ENCODE measurements around the gene TFB1M. TPM values are rescaled to one million over a fixed set of nuclear protein-coding genes. Genes with fewer than 3 reads are reported as not detected.
A peak's percentile ranks its signal among the peaks of the same experiment; 100 is the strongest.

The TFB1M gene
- total RNA-seq, 1 donor = 18.8 TPM

- H4K20me1 ChIP-seq (ENCODE audit: insufficient read depth, low read length) = peaks cover 2% of the 10 kb centered on the region
- H3K4me1 ChIP-seq (ENCODE audit: insufficient read depth, low read length) = peaks cover 12% of the 10 kb centered on the region
- no peak overlapping the region for H3K27ac ChIP-seq (ENCODE audit: low read depth, low read length)
- no peak overlapping the region for H3K4me2 ChIP-seq (ENCODE audit: insufficient read depth, low read length)
- no peak overlapping the region for H2AFZ ChIP-seq (ENCODE audit: low read length)
- H3K27me3 ChIP-seq (ENCODE audit: insufficient read depth, low read length) = no peaks in the 10 kb centered on the region
- peak; percentile 54 for DNase-seq (ENCODE audit: insufficient read length, low spot score, missing footprints)
- no peak overlapping the region for H3K4me3 ChIP-seq (ENCODE audit: insufficient read depth, low read length)
- no peak for TF ChIP-seq CTCF (IDR thresholded peaks at IDR 0.05; ENCODE audit: extremely low read depth, low read depth, low read length)
- no peaks in the 10 kb centered on the region for H3K36me3 ChIP-seq (ENCODE audit: insufficient read depth, low read length)
- no peaks in the 10 kb centered on the region for H3K79me2 ChIP-seq (ENCODE audit: insufficient read depth, low read length)
- no peaks in the 10 kb centered on the region for H3K9me3 ChIP-seq (ENCODE audit: low read depth, low read length)
Measured at GRCh38 chr6:155228546-155229166, 85.6 kb downstream of the TFB1M start.

- no peak overlapping the region for H3K27ac ChIP-seq (ENCODE audit: low read depth, low read length)
- peaks cover 14% of the 10 kb centered on the region for H3K4me1 ChIP-seq (ENCODE audit: insufficient read depth, low read length)
- no peak overlapping the region for H2AFZ ChIP-seq (ENCODE audit: low read length)
- no peak overlapping the region for H3K4me2 ChIP-seq (ENCODE audit: insufficient read depth, low read length)
- peaks cover 2% of the 10 kb centered on the region for H4K20me1 ChIP-seq (ENCODE audit: insufficient read depth, low read length)
- no peaks in the 10 kb centered on the region for H3K36me3 ChIP-seq (ENCODE audit: insufficient read depth, low read length)
- H3K9me3 ChIP-seq (ENCODE audit: low read depth, low read length) = no peaks in the 10 kb centered on the region
- TF ChIP-seq CTCF (IDR thresholded peaks at IDR 0.05; ENCODE audit: extremely low read depth, low read depth, low read length) = no peak
- H3K27me3 ChIP-seq (ENCODE audit: insufficient read depth, low read length) = no peaks in the 10 kb centered on the region
- H3K79me2 ChIP-seq (ENCODE audit: insufficient read depth, low read length) = no peaks in the 10 kb centered on the region
- DNase-seq (ENCODE audit: insufficient read length, low spot score, missing footprints) = no peak
- H3K4me3 ChIP-seq (ENCODE audit: insufficient read depth, low read length) = no peak overlapping the region
Measured at GRCh38 chr6:155227046-155227445, 87.2 kb downstream of the TFB1M start.

- DNase-seq (ENCODE audit: insufficient read length, low spot score, missing footprints) = no peak
- H3K4me1 ChIP-seq (ENCODE audit: insufficient read depth, low read length) = peaks cover 22% of the 10 kb centered on the region
- no peak overlapping the region for H2AFZ ChIP-seq (ENCODE audit: low read length)
- H3K36me3 ChIP-seq (ENCODE audit: insufficient read depth, low read length) = peaks cover 4% of the 10 kb centered on the region
- H3K79me2 ChIP-seq (ENCODE audit: insufficient read depth, low read length) = no peaks in the 10 kb centered on the region
- peak overlapping the region; percentile 60 for H3K27ac ChIP-seq (ENCODE audit: low read depth, low read length)
- no peaks in the 10 kb centered on the region for H3K27me3 ChIP-seq (ENCODE audit: insufficient read depth, low read length)
- TF ChIP-seq CTCF (IDR thresholded peaks at IDR 0.05; ENCODE audit: extremely low read depth, low read depth, low read length) = no peak
- H3K4me2 ChIP-seq (ENCODE audit: insufficient read depth, low read length) = no peak overlapping the region
- H3K9me3 ChIP-seq (ENCODE audit: low read depth, low read length) = no peaks in the 10 kb centered on the region
- H4K20me1 ChIP-seq (ENCODE audit: insufficient read depth, low read length) = peaks cover 3% of the 10 kb centered on the region
- no peak overlapping the region for H3K4me3 ChIP-seq (ENCODE audit: insufficient read depth, low read length)
Measured at GRCh38 chr6:155224618-155225017, 89.7 kb downstream of the TFB1M start.

- Histone ChIP-seq H3K27me3 (ENCODE audit: insufficient read depth, low read length) (no peaks in the 10 kb centered on the region), H3K4me2 (ENCODE audit: insufficient read depth, low read length) (peak overlapping the region; percentile 25), H3K4me1 (ENCODE audit: insufficient read depth, low read length) (peaks cover 27% of the 10 kb centered on the region), H3K36me3 (ENCODE audit: insufficient read depth, low read length) (peaks cover 4% of the 10 kb centered on the region), H3K9me3 (ENCODE audit: low read depth, low read length) (no peaks in the 10 kb centered on the region), H3K4me3 (ENCODE audit: insufficient read depth, low read length) (peak overlapping the region; percentile 9), H2AFZ (ENCODE audit: low read length) (no peak overlapping the region), H4K20me1 (ENCODE audit: insufficient read depth, low read length) (peaks cover 3% of the 10 kb centered on the region), H3K79me2 (ENCODE audit: insufficient read depth, low read length) (no peaks in the 10 kb centered on the region), H3K27ac (ENCODE audit: low read depth, low read length) (peak overlapping the region; percentile 60)
- TF ChIP-seq CTCF (IDR thresholded peaks at IDR 0.05; ENCODE audit: extremely low read depth, low read depth, low read length) = no peak
- DNase-seq (ENCODE audit: insufficient read length, low spot score, missing footprints) = peak; percentile 93
Measured at GRCh38 chr6:155223646-155224451, 90.4 kb downstream of the TFB1M start.
